Activated CD4-positive, alpha-beta T cell treated with anti-CD3 and anti-CD28 coated beads for 36 hours (primary cell): ENCODE measurements around the gene TPCN1. TPM values are rescaled to one million over a fixed set of nuclear protein-coding genes. Genes with fewer than 3 reads are reported as not detected.

Source experiments
- ATAC-seq: fragments of 200-7000 bp; cut with Tn5 transposase; one replicate; pipeline ENCODE4 v1.10.0; 2021; ENCODE audit warnings: mild to moderate bottlenecking, moderate library complexity
- CTCF ChIA-PET: fragments of 350-600 bp; sonication (Branson Sonifier 250); formaldehyde crosslinking; loops from one replicate; lab custom pipeline; 2021; ENCODE audit warnings: antibody characterized with exemption; lab: Charles Lee
- POLR2A ChIA-PET: fragments of 350-600 bp; sonication (Branson Sonifier 250); formaldehyde crosslinking; loops from one replicate; lab custom pipeline; 2021; ENCODE audit warnings: antibody characterized with exemption, inconsistent platforms; lab: Charles Lee
- DNase-seq: peaks from one replicate; pipeline ENCODE4 v3.0.0-alpha.2; 2020
- H3K27ac Mint-ChIP-seq: one replicate; pipeline ENCODE4 v1.8.0; 2021; ENCODE audit warnings: mixed read lengths
- H3K27me3 Mint-ChIP-seq: one replicate; pipeline ENCODE4 v1.8.0; 2021; ENCODE audit warnings: mixed read lengths
- H3K36me3 Mint-ChIP-seq: one replicate; pipeline ENCODE4 v1.8.0; 2021; ENCODE audit warnings: low read depth, mixed read lengths
- H3K4me1 Mint-ChIP-seq: one replicate; pipeline ENCODE4 v1.8.0; 2021; ENCODE audit warnings: mixed read lengths
- H3K4me3 Mint-ChIP-seq: one replicate; pipeline ENCODE4 v1.8.0; 2021; ENCODE audit warnings: mild to moderate bottlenecking, moderate library complexity, mixed read lengths
- H3K9me3 Mint-ChIP-seq: one replicate; pipeline ENCODE4 v1.8.0; 2021; ENCODE audit warnings: low read depth, mixed read lengths
- intact Hi-C, 2 experiments: fragments of 100-400 bp; cut with DNase I in 1 of 2; cut with micrococcal nuclease in 1 of 2; formaldehyde crosslinking; loops; one replicate each; pipeline versions ENCODE4 v1.14.2 to v1.15.1; 2022 to 2024; cut with DNase I, micrococcal nuclease
- total RNA-seq, 2 experiments: library from RNA; stranded (reverse); gene quantifications; one replicate each; pipeline ENCODE4 v1.2.3, GENCODE V29; 2021

The TPCN1 gene
- total RNA-seq, 2 experiments from 2014 or later, result 35.5 to 37.0 TPM

DNA sequence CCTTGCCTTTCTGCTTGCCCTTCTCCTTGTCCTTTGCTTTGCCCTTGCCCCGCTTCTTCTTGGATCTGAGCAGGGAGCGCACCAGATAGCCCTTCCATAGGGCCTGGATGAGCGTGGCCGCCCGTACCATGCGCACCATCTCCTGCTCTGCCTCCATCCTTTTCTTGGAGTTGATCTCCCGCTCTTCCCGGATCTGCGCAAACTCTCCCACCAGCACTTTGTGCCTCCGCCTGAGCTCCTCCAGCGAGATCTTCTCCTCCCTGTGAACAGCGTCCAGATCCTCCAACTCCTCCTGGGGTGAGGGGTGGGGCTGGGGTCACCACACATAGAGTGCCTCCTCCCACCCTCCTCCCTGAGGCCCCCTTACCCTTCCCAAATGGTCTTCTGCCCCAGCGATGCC lies 25.7 kb upstream of the TPCN1 start:
- no peak for ATAC-seq
- Mint-ChIP-seq H3K36me3 (peaks cover 10% of the 10 kb centered on the region), H3K4me1 (peaks cover 2% of the 10 kb centered on the region), H3K4me3 (no peak overlapping the region), H3K27ac (no peak overlapping the region), H3K9me3 (no peaks in the 10 kb centered on the region), H3K27me3 (no peaks in the 10 kb centered on the region)
- ChIA-PET POLR2A (no interaction called here), CTCF (interaction anchor here (0.5 to 1.3 kb wide), 5 partner anchors 34 to 722 kb away, joined by 3 read pairs; no protein-coding TSS in a partner anchor)
- DNase-seq, result no peak
- intact Hi-C loops, result loop anchor here (5.0 kb wide), 3 partner anchors 67 to 232 kb away; no protein-coding TSS in a partner anchor

DNA sequence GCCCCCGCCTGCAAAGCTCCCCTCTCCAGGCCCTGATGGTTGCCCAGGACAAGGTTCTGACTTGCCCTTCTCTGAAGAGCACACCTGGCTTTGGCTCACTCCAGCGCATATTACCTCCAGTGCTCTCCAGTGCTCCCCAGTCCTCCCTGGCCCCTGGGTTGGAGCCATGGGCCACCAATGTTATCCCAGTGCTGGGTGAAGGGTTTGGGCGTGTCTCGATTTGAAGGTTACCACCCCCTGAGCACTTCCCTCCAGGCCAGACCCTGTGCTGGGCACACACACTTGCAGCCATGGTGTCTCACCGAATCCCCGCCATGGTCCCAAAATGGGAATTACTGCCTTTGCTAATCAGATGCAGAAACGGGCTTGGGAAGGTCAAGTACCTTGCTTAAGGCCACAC lies 24.7 kb upstream of the TPCN1 start:
- Mint-ChIP-seq H3K27ac (no peak overlapping the region), H3K4me1 (peaks cover 2% of the 10 kb centered on the region), H3K27me3 (no peaks in the 10 kb centered on the region), H3K4me3 (no peak overlapping the region), H3K9me3 (no peaks in the 10 kb centered on the region), H3K36me3 (peaks cover 7% of the 10 kb centered on the region)
- POLR2A ChIA-PET, result no interaction called here
- DNase-seq (no peak), ATAC-seq (peak; percentile 2)
- intact Hi-C loops, result loop anchor here (5.0 kb wide), 3 partner anchors 66 to 231 kb away; no protein-coding TSS in a partner anchor
- CTCF ChIA-PET, result interaction anchor here (0.6 to 2.3 kb wide), 6 partner anchors 12 to 229 kb away, joined by 3 to 10 read pairs (median 3); no protein-coding TSS in a partner anchor

DNA sequence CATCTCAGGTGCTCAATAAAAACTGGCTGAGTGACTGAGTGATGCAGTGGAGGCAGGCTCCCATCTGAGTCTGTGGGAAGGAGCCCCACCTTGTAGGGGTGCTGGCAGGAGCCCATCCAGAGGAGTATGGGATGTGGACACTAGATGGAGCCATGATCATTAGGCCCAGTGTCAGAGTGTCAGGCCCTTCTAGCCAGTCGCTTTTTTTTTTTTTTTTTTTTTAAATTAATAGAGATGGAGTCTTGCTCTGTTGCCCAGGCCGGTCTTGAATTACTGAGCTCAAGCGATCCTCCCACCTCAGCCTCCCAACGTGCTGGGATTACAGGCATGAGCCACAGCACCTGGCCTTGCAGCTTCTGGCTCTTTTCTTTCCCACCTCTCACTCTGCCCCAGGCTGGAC lies 24.3 kb upstream of the TPCN1 start:
- intact Hi-C loops, result loop anchor here (1.0 to 5.0 kb wide), 4 partner anchors 65 to 230 kb away; no protein-coding TSS in a partner anchor
- DNase-seq, result peak; percentile 76
- Mint-ChIP-seq H3K9me3 (no peaks in the 10 kb centered on the region), H3K4me1 (peaks cover 2% of the 10 kb centered on the region), H3K27me3 (no peaks in the 10 kb centered on the region), H3K4me3 (no peak overlapping the region), H3K27ac (no peak overlapping the region), H3K36me3 (peaks cover 5% of the 10 kb centered on the region)
- ChIA-PET POLR2A (no interaction called here), CTCF (interaction anchor here (0.7 to 2.3 kb wide), 7 partner anchors 11 to 228 kb away, joined by 3 to 10 read pairs (median 4); partner anchors contain the start of gene TPCN1)
- peak; percentile 99 for ATAC-seq

DNA sequence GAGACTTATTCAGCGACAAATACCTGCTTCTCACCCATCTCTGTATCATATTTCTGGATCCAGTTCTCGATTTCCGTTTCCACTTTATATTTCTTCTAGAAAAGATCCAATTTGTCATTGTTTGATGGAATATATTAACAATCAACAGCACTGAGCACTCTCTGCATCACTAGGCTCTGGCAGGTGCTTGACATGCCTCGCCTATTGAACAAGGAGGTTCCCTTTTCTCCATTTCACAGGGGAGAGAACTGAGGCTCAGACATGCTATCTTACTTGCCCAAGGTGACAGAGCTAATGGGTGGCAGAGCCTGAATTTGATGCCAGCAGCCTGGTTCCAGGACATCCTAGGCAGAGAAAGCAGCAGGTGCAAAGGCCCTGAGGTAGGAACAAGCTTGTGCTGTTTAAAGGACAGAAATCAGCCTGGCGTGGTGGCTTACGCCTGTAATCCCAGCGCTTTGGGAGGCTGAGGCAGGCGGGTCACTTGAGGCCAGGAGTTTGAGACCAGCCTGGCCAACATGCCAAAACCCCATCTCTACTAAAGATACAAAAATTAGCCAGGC lies 23.7 kb upstream of the TPCN1 start:
- ATAC-seq, result no peak
- no peak for DNase-seq
- intact Hi-C loops, result loop anchor here (1.0 to 5.0 kb wide), 4 partner anchors 65 to 230 kb away; no protein-coding TSS in a partner anchor
- H3K27me3 Mint-ChIP-seq, result no peaks in the 10 kb centered on the region
- POLR2A ChIA-PET, result no interaction called here
- H3K4me3 Mint-ChIP-seq, result no peak overlapping the region
- CTCF ChIA-PET, result interaction anchor here (0.7 to 2.3 kb wide), 6 partner anchors 11 to 112 kb away, joined by 3 to 10 read pairs (median 4); partner anchors contain the start of gene TPCN1
- H3K4me1 Mint-ChIP-seq, result peaks cover 2% of the 10 kb centered on the region
- H3K36me3 Mint-ChIP-seq, result no peaks in the 10 kb centered on the region
- H3K9me3 Mint-ChIP-seq, result no peaks in the 10 kb centered on the region
- H3K27ac Mint-ChIP-seq, result no peak overlapping the region

DNA sequence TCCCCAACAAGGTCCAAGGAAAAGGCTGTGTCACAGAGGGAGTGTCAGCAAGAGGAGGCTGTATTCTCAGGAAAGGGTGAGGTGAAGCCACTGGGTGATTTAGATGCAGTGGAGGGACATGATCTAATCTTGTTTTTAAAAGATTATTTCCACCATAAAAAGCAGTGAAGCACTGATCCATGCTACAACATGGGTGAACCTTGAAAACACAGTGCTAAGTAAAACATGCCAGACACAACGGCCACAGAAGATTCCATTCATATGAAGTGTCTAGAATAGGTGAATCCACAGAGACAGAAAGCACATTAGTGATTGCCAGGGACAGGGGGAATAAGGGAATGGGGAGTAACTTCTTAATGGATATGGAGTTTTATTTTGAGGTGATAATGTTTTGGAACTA lies 23.0 kb upstream of the TPCN1 start:
- intact Hi-C loops, result loop anchor here (5.0 kb wide), 3 partner anchors 64 to 229 kb away; no protein-coding TSS in a partner anchor
- no peak overlapping the region for H3K27ac Mint-ChIP-seq
- POLR2A ChIA-PET, result no interaction called here
- CTCF ChIA-PET, result interaction anchor here (0.6 to 2.3 kb wide), 5 partner anchors 10 to 111 kb away, joined by 3 to 10 read pairs (median 3); partner anchors contain the start of gene TPCN1
- ATAC-seq, result no peak
- no peaks in the 10 kb centered on the region for H3K27me3 Mint-ChIP-seq
- no peak overlapping the region for H3K4me3 Mint-ChIP-seq
- no peaks in the 10 kb centered on the region for H3K9me3 Mint-ChIP-seq
- H3K4me1 Mint-ChIP-seq, result peaks cover 2% of the 10 kb centered on the region
- no peak for DNase-seq
- no peaks in the 10 kb centered on the region for H3K36me3 Mint-ChIP-seq

DNA sequence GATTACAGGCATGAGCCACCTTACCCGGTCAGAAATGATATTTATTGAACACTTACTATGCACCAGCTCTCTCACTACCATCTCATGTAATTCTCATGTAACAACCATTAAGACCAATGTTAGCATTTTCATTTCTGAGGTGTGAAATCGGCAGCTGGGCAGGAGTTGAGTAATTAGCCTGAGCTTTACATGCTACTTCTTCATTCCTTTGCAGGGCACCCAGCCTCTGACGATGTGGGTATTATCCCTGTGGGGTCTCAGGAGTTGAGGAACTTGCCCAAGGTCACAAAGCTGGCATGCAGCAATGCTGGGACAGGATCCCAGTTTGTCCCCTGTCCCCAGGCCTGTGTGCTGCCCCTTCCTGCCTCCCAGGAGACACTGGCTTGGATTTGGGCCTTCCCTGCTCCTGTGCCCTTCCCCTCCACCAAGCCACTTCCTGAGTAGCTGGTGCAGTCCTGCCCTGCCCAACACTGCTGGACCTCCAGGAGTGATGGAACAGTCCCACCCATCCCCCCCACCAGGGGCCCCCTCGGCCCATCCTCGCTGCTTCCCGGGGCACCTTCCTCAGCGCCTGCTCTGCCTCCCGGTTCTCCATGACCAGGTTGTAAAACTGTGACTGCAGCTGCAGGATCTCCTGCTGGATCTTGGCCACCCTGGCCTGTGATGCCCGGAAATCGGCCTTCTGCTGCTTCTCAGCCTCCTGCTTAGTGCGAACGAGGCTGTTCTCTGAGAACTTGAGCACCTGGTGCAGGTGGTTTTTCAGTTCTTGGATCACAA lies 21.1 kb upstream of the TPCN1 start:
- Mint-ChIP-seq H3K27me3 (no peaks in the 10 kb centered on the region), H3K27ac (no peak overlapping the region), H3K36me3 (no peaks in the 10 kb centered on the region), H3K9me3 (no peaks in the 10 kb centered on the region), H3K4me3 (no peak overlapping the region), H3K4me1 (peaks cover 4% of the 10 kb centered on the region)
- DNase-seq, result no peak
- CTCF ChIA-PET, result interaction anchor here (1.3 kb wide), 1 partner anchor 14 kb away, joined by 4 read pairs; the partner anchor contains the start of gene RITA1
- no peak for ATAC-seq
- POLR2A ChIA-PET, result no interaction called here
- intact Hi-C loops, result no loop called here

DNA sequence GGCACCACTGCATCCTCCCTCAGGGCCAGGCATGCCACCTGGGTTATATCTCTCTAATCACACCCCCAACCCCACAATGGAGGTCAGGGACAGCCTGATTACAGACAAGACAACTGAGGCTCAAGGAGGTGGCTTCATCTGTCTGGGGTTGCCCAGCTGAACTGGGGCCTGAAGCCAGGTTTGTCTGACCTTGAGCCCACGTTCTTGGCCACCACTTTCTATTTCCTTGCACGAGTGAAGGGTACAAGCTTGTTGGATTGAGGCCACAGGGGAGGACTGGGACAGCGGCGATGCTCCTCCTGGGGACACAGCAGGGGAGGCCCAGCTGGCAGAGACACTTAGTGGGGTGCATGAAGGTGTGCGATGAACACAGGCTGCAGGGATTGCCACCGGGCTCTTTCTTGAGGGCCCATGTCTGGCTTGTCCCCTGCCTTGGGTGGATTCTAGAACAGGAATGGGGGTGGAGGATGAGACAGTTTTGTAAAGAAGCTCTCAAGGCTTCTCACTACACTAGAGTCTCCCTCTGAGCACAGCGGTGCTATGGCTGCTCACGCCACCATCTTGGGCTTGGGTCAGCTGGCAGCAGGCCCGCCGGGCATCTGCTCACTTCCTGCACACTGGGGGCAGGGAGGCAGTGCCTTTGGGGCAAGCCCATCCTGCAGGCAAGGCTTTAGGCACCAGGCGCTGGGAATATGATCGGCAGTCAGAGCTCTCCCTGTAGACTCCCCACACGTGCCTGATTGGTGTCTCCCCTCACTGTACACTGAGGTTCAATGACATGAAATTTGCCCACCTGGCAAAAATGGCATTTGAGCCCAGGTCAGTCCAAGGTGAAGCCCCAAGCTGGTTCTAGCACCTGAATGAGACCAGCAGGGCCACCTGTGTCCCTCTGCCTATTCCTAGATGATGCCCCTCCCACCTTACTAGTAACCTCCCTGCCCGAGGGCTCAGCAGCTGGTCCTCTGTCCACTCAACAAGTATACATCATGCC lies 19.8 kb upstream of the TPCN1 start:
- DNase-seq (no peak), ATAC-seq (no peak)
- H3K9me3 Mint-ChIP-seq, result no peaks in the 10 kb centered on the region
- H3K27me3 Mint-ChIP-seq, result no peaks in the 10 kb centered on the region
- no peak overlapping the region for H3K27ac Mint-ChIP-seq
- no peaks in the 10 kb centered on the region for H3K36me3 Mint-ChIP-seq
- peaks cover 8% of the 10 kb centered on the region for H3K4me1 Mint-ChIP-seq
- ChIA-PET POLR2A (no interaction called here), CTCF (no interaction called here)
- intact Hi-C loops, result no loop called here
- H3K4me3 Mint-ChIP-seq, result no peak overlapping the region

DNA sequence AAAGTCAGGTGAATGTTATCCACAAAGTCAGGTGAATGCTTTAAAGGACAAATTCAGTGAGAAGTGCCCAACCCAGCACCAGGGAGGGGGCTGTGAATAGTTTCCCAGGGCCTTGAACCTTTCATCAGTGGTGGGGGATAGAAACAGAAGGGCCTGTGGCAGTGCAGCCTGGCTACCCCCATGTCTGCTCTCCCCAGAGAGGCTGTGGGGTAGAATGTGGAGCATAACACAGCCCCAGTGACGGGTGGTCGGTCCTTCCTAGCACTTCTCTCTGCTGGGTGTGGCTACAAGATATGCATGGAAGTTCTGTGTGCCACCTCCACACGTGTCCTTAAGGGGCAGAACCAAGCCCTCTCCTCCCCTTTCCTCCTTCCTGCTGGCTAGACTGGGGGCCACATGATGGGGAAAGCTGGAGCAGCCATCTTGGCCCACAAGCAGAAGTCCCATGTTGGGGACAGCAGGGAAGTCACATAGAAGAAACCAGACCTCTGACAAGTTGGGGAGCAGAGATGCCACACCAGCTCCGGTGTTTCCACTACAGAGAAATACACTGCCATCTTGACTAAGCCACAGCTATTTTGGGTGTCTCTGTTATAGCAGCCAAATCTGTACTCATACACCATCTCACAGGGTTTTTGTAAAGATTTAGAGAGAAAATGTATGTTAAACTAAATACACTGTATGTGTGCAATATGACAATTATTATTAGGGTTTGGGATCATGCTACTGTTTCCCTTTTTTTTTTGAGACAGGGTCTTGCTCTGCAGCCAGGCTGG lies 18.8 kb upstream of the TPCN1 start:
- Mint-ChIP-seq H3K36me3 (no peaks in the 10 kb centered on the region), H3K4me1 (peaks cover 15% of the 10 kb centered on the region), H3K27me3 (no peaks in the 10 kb centered on the region), H3K9me3 (no peaks in the 10 kb centered on the region), H3K27ac (no peak overlapping the region), H3K4me3 (no peak overlapping the region)
- POLR2A ChIA-PET, result no interaction called here
- ATAC-seq (no peak), DNase-seq (no peak)
- CTCF ChIA-PET, result interaction anchor here (1.6 kb wide), 1 partner anchor 28 kb away, joined by 3 read pairs; no protein-coding TSS in a partner anchor
- intact Hi-C loops, result no loop called here

DNA sequence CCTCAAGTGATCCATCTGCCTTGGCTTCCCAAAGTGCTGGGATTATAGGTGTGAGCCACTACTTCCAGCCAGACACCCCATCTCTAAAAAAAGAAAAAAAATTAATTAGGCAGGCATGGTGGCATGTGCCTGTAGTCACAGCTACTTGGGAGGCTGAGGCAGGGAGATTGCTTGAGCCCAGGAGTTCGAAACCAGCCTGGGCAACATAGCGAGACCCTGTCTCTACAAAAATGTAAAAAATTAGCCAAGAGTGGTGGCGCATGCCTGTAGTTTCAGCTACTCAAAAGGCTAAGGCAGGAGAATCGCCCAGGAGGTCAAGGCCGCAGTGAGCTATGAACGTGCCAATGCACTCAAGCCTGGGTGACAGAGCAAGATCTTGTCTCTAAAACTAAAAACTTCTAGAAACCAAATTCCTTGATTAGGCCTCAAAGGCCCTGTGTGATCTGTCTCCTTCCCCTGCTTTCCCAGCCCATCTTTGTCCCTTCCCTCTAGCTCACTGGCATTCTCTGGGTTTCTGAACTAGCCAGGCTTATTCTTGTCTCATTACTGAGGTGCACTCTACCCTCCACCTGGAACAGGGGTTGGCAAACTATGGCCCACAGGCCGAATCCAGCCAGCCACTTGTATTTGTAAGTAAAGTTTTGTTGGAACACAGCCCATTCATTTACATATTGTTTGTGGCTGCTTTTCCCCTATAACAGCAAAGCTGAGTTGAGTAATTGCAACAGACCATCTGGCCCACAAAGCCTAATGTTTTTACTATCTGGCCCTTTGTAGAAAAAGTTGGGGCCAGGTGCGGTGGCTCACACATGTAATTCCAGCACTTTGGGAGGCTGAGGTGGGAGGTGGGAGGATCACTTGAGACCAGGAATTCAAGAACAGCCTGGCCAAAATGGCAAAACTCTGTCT lies 17.2 kb upstream of the TPCN1 start:
- Mint-ChIP-seq H3K27ac (no peak overlapping the region), H3K27me3 (no peaks in the 10 kb centered on the region), H3K36me3 (peaks cover 3% of the 10 kb centered on the region), H3K4me1 (peaks cover 31% of the 10 kb centered on the region), H3K9me3 (no peaks in the 10 kb centered on the region), H3K4me3 (no peak overlapping the region)
- intact Hi-C loops, result no loop called here
- ChIA-PET POLR2A (no interaction called here), CTCF (interaction anchor here (0.6 to 1.6 kb wide), 3 partner anchors 12 to 172 kb away, joined by 3 to 4 read pairs (median 3); no protein-coding TSS in a partner anchor)
- DNase-seq (no peak), ATAC-seq (no peak)
